Measurements from ENCODE around the gene BAIAP3.
"Not testable (repeated sequence)": the region's sequence is repeated elsewhere in the genome, so short reads cannot be mapped to it uniquely, and the experiment has no call there.

BAIAP3 gene

GRCh38 chr16:1333149-1333812, at the start of gene BAIAP3:
Gene BAIAP3, plus strand, starts transcription at chr16:1333645. Its CDS starts 4,905 bp downstream, at chr16:1338550.
- peak; percentile 35 for DNase-seq (ENCODE audit: low read depth)

- DNase-seq (ENCODE audit: low read depth) = no peak
These were observed 49.3 kb upstream of the BAIAP3 start for GRCh38 chr16:1283996-1284616.

GRCh38 chr16:1285669-1286512, 47.6 kb upstream of the BAIAP3 start:
- DNase-seq (ENCODE audit: low read depth) = no peak

GRCh38 chr16:1286513-1287094, 46.8 kb upstream of the BAIAP3 start:
- DNase-seq (ENCODE audit: low read depth) = no peak

- no peak for DNase-seq (ENCODE audit: low read depth)
These were observed 45.3 kb upstream of the BAIAP3 start for GRCh38 chr16:1287982-1288670.

- DNase-seq (ENCODE audit: low read depth) = no peak
These were observed 44.5 kb upstream of the BAIAP3 start for GRCh38 chr16:1288813-1289476.

- no peak for DNase-seq (ENCODE audit: low read depth)
These were observed 44.0 kb upstream of the BAIAP3 start for GRCh38 chr16:1289477-1289866.

GRCh38 chr16:1290063-1290501, 43.4 kb upstream of the BAIAP3 start:
- DNase-seq (ENCODE audit: low read depth) = no peak

GRCh38 chr16:1290860-1291575, 42.4 kb upstream of the BAIAP3 start:
- no peak for DNase-seq (ENCODE audit: low read depth)

GRCh38 chr16:1291576-1291974, 41.9 kb upstream of the BAIAP3 start:
- DNase-seq (ENCODE audit: low read depth) = no peak

GRCh38 chr16:1292208-1292607, 41.2 kb upstream of the BAIAP3 start:
- not testable (repeated sequence) for DNase-seq (ENCODE audit: low read depth)

- DNase-seq (ENCODE audit: low read depth) = not testable (repeated sequence)
These were observed 40.6 kb upstream of the BAIAP3 start for GRCh38 chr16:1292808-1293207.

- DNase-seq (ENCODE audit: low read depth) = no peak
These were observed 39.4 kb upstream of the BAIAP3 start for GRCh38 chr16:1293921-1294656.

- DNase-seq (ENCODE audit: low read depth) = no peak
These were observed 38.0 kb upstream of the BAIAP3 start for GRCh38 chr16:1295465-1295864.

- DNase-seq (ENCODE audit: low read depth) = not testable (repeated sequence)
These were observed 36.8 kb upstream of the BAIAP3 start for GRCh38 chr16:1296688-1297017.

- no peak for DNase-seq (ENCODE audit: low read depth)
These were observed 36.3 kb upstream of the BAIAP3 start for GRCh38 chr16:1297018-1297696.

- DNase-seq (ENCODE audit: low read depth) = no peak
These were observed 35.0 kb upstream of the BAIAP3 start for GRCh38 chr16:1298406-1298805.

GRCh38 chr16:1299012-1299867, 34.2 kb upstream of the BAIAP3 start:
- DNase-seq (ENCODE audit: low read depth) = no peak

GRCh38 chr16:1299868-1300203, 33.6 kb upstream of the BAIAP3 start:
- no peak for DNase-seq (ENCODE audit: low read depth)
